Keratinocyte (primary cell): ENCODE measurements around the gene PTGDR. TPM values are rescaled to one million over a fixed set of nuclear protein-coding genes. Genes with fewer than 3 reads are reported as not detected.
A peak's percentile ranks its signal among the peaks of the same experiment; 100 is the strongest.

ENCODE experiments used
- DNase-seq: peaks from one replicate; pipeline ENCODE4 v3.0.0-alpha.2; 2011; ENCODE audit warnings: low read depth, missing footprints, low spot score
- FAIRE-seq: peaks from 2 replicates; lab custom pipeline; 2011; peaks lifted over from hg19 to GRCh38; lab: Jason Lieb, UNC
- H2AFZ ChIP-seq: 2 replicates; pipeline ENCODE4 v1.6.0; 2012; ENCODE audit warnings: low read length, control low read depth, inconsistent platforms; ENCODE audit not compliant: control insufficient read depth
- H3K27ac ChIP-seq: 2 replicates; pipeline ENCODE4 v1.5.1; 2011; ENCODE audit warnings: low read length; ENCODE audit not compliant: control insufficient read depth, insufficient read depth
- H3K27me3 ChIP-seq: 3 replicates; pipeline ENCODE4 v1.6.0; 2011; ENCODE audit warnings: low read length; ENCODE audit not compliant: control insufficient read depth, insufficient read depth; ENCODE audit errors: extremely low read depth
- H3K36me3 ChIP-seq, 2 experiments: 2 replicates in 1 of 2; 3 replicates in 1 of 2; pipeline ENCODE4 v1.5.1; 2011; ENCODE audit warnings: low read length in 2 of 2, mild to moderate bottlenecking in 1 of 2; ENCODE audit not compliant: control insufficient read depth in 2 of 2, insufficient read depth in 2 of 2; ENCODE audit errors: extremely low read depth in 1 of 2
- H3K4me1 ChIP-seq: 3 replicates; pipeline ENCODE4 v1.5.1; 2011; ENCODE audit warnings: low read length; ENCODE audit not compliant: control insufficient read depth, insufficient read depth; ENCODE audit errors: extremely low read depth
- H3K4me2 ChIP-seq: 3 replicates; pipeline ENCODE4 v1.6.0; 2011; ENCODE audit warnings: low read depth, low read length; ENCODE audit not compliant: control insufficient read depth, insufficient read depth; ENCODE audit errors: extremely low read depth
- H3K4me3 ChIP-seq, 3 experiments: fragments of 200-600 bp in 1 of 3; sonication (generic) in 1 of 3; 2 replicates in 2 of 3; 3 replicates in 1 of 3; pipeline ENCODE4 v1.5.1; 2011 to 2016; ENCODE audit warnings: low read length in 3 of 3, mild to moderate bottlenecking in 3 of 3, control low read depth in 2 of 3, inconsistent platforms in 1 of 3, low read depth in 1 of 3, mixed read lengths in 1 of 3, mixed run types in 1 of 3, moderate library complexity in 1 of 3; ENCODE audit not compliant: control insufficient read depth in 2 of 3, insufficient read depth in 2 of 3; ENCODE audit errors: extremely low read depth in 1 of 3
- H3K79me2 ChIP-seq: 2 replicates; pipeline ENCODE4 v1.6.0; 2012; ENCODE audit warnings: low read length; ENCODE audit not compliant: control insufficient read depth, insufficient read depth
- H3K9ac ChIP-seq: 3 replicates; pipeline ENCODE4 v1.6.0; 2011; ENCODE audit warnings: low read length; ENCODE audit not compliant: control insufficient read depth, insufficient read depth; ENCODE audit errors: extremely low read depth
- H3K9me1 ChIP-seq: 3 replicates; pipeline ENCODE4 v1.6.0; 2011; ENCODE audit warnings: low read length; ENCODE audit not compliant: control insufficient read depth, insufficient read depth; ENCODE audit errors: extremely low read depth
- H3K9me3 ChIP-seq: 2 replicates; pipeline ENCODE4 v1.5.1; 2012; ENCODE audit warnings: low read depth, low read length; ENCODE audit not compliant: control insufficient read depth
- H4K20me1 ChIP-seq: 3 replicates; pipeline ENCODE4 v1.6.0; 2011; ENCODE audit warnings: low read length; ENCODE audit not compliant: control insufficient read depth, insufficient read depth; ENCODE audit errors: extremely low read depth
- EZH2 ChIP-seq: IDR thresholded peaks from one replicate; pipeline ENCODE4 v1.6.1; 2012; ENCODE audit warnings: inconsistent platforms, mild to moderate bottlenecking, low read length, moderate library complexity
- dilution Hi-C: fragments of 300-500 bp; cut with MboI; formaldehyde crosslinking; loops from one replicate; pipeline ENCODE4 v1.7.0; 2020; ENCODE audit warnings: low sequenced_read_pairs; ENCODE audit not compliant: extremely low pct_ligation_motif_present
- polyA plus RNA-seq, 5 experiments: library from polyadenylated mRNA; depleted of rRNA in 3 of 5; stranded (reverse) in 3 of 5; stranded (forward) in 1 of 5; unstranded in 1 of 5; fragments of >200 nt; gene quantifications; 1 replicate in 1 of 5; 2 replicates in 3 of 5; 3 replicates in 1 of 5; pipeline versions ENCODE4 v1.2.1 to v1.2.3, GENCODE V29; 2011 to 2012; ENCODE audit warnings: missing spikeins in 2 of 5, low read depth in 1 of 5, low replicate concordance in 1 of 5
- TF ChIP-seq, protein P1 (sequence below), 3 experiments: IDR thresholded peaks in 1 of 3; conservative IDR thresholded peaks in 1 of 3; optimal IDR thresholded peaks in 1 of 3; 2 replicates in 2 of 3; 3 replicates in 1 of 3; pipeline versions ENCODE3 to v1.5.1; 2011; ENCODE audit warnings: low read length in 3 of 3, mild to moderate bottlenecking in 3 of 3, moderate library complexity in 2 of 3, control low read depth in 1 of 3, inconsistent platforms in 1 of 3; ENCODE audit not compliant: insufficient read depth in 2 of 3; ENCODE audit errors: extremely low read depth in 1 of 3

The PTGDR gene
- polyA plus RNA-seq, 1 donor (not counting 4 experiments of a cell fraction or from before 2014, with no cell fraction given): not detected

DNA sequence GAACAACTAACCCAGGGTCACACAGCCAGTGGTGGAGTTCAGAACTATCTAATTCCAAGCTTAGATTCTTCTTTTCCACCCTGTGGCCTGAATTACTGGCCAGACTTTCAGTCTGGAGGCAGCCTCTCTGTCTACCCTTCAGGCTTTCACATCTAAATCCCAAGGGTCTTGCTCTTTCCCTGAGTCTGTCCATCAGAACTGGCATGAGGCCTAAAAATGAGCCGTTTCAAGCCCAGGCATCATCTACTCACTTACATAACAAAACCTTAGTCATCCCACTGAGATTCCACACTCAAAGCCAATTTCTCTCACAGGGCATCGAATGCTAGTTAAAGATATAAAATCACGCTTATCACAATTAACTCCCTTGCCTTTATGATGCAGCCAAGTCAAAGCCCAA lies 1.3 kb upstream of the PTGDR start:
- Histone ChIP-seq H3K4me1 (peaks cover 5% of the 10 kb centered on the region), H2AFZ (no peak overlapping the region), H3K4me2 (no peak overlapping the region), H3K9ac (no peak overlapping the region), H3K9me1 (no peaks in the 10 kb centered on the region), H3K79me2 (no peaks in the 10 kb centered on the region), H4K20me1 (no peaks in the 10 kb centered on the region), H3K27me3 (peaks cover 39% of the 10 kb centered on the region), H3K4me3 (no peak overlapping the region), H3K27ac (no peak overlapping the region), H3K9me3 (no peaks in the 10 kb centered on the region), H3K36me3 (no peaks in the 10 kb centered on the region)
- TF ChIP-seq, protein P1, sequence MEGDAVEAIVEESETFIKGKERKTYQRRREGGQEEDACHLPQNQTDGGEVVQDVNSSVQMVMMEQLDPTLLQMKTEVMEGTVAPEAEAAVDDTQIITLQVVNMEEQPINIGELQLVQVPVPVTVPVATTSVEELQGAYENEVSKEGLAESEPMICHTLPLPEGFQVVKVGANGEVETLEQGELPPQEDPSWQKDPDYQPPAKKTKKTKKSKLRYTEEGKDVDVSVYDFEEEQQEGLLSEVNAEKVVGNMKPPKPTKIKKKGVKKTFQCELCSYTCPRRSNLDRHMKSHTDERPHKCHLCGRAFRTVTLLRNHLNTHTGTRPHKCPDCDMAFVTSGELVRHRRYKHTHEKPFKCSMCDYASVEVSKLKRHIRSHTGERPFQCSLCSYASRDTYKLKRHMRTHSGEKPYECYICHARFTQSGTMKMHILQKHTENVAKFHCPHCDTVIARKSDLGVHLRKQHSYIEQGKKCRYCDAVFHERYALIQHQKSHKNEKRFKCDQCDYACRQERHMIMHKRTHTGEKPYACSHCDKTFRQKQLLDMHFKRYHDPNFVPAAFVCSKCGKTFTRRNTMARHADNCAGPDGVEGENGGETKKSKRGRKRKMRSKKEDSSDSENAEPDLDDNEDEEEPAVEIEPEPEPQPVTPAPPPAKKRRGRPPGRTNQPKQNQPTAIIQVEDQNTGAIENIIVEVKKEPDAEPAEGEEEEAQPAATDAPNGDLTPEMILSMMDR (optimal IDR thresholded peaks at IDR 0.05 in 1 of 3, IDR thresholded peaks at IDR 0.05 in 1 of 3, conservative IDR thresholded peaks at IDR 0.05 in 1 of 3; ENCODE audit: extremely low read depth in 1 of 3, insufficient read depth in 2 of 3, low read length in 3 of 3): no peak
- TF ChIP-seq EZH2: no peak
- FAIRE-seq: no peak
- DNase-seq: no peak
- dilution Hi-C loops: no loop called here

DNA sequence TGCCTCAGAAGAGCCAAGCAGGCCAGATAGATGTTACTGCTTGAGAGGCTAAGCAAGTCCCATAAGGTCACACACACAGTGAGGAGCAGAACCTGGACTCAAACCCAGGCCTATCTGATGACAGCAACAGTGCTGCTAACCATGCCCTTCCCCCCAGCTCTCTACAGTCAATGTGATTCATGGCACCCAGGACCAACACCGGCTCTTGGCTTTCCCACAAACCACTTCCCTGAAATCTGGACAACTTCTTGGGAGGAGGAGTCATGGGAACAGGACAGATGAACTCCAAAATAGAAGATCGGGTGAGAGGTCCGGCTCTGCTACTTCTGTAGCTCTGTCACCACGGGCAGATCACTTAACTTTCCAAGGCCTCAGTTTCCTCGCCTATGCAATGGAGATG lies 716 bp upstream of the PTGDR start:
- H3K9me1 ChIP-seq: no peaks in the 10 kb centered on the region
- peaks cover 5% of the 10 kb centered on the region for H3K4me1 ChIP-seq
- peak overlapping the region; percentile 53 for H3K4me2 ChIP-seq
- H3K36me3 ChIP-seq: no peaks in the 10 kb centered on the region
- H3K27ac ChIP-seq: no peak overlapping the region
- dilution Hi-C loops: no loop called here
- H4K20me1 ChIP-seq: no peaks in the 10 kb centered on the region
- H2AFZ ChIP-seq: no peak overlapping the region
- H3K79me2 ChIP-seq: no peaks in the 10 kb centered on the region
- H3K9ac ChIP-seq: no peak overlapping the region
- DNase-seq (no peak), FAIRE-seq (no peak)
- no peaks in the 10 kb centered on the region for H3K9me3 ChIP-seq
- TF ChIP-seq EZH2: no peak
- TF ChIP-seq, protein P1 (optimal IDR thresholded peaks at IDR 0.05 in 1 of 3, IDR thresholded peaks at IDR 0.05 in 1 of 3, conservative IDR thresholded peaks at IDR 0.05 in 1 of 3; ENCODE audit: extremely low read depth in 1 of 3, insufficient read depth in 2 of 3, low read length in 3 of 3): no peak
- peaks cover 39% of the 10 kb centered on the region for H3K27me3 ChIP-seq
- no peak overlapping the region for H3K4me3 ChIP-seq
